Measurements from ENCODE around the gene XYLT1. TPM values are rescaled to one million over a fixed set of nuclear protein-coding genes. Genes with fewer than 3 reads are reported as not detected.

XYLT1 gene
- total and polyA plus RNA-seq, 12 donors: 0.29 to 4.0 (median 1.6) TPM

- Histone ChIP-seq H3K4me1 (no peaks in the 10 kb centered on the region), H3K4me3 (no peak overlapping the region), H3K9me3 (no peaks in the 10 kb centered on the region), H3K27ac (no peak overlapping the region), H3K36me3 (no peaks in the 10 kb centered on the region), H3K27me3 (peaks cover 0 to 19% (median 6%) of the 10 kb centered on the region in 7 donors)
- WGBS, 2 donors: 85 to 96% methylated on average over 3 of the region's 3 CpGs
- ATAC-seq (no peak), DNase-seq (no peak)
- intact Hi-C loops (cut with DNase I): no loop called here
- no peak for TF ChIP-seq CTCF (IDR thresholded peaks at IDR 0.05)
Observed at GRCh38 chr16:17068524-17068923, 402.2 kb downstream of the XYLT1 start.

- no peak for TF ChIP-seq CTCF (IDR thresholded peaks at IDR 0.05)
Observed at GRCh38 chr16:17067882-17068281, 402.9 kb downstream of the XYLT1 start.

GRCh38 chr16:17063201-17064139 lies 407.3 kb downstream of the XYLT1 start:
- H3K4me1 ChIP-seq: no peaks in the 10 kb centered on the region
- no peak for TF ChIP-seq CTCF (IDR thresholded peaks at IDR 0.05)
- intact Hi-C loops (cut with DNase I): no loop called here

More at GRCh38 chr16:17067882-17068281, 402.9 kb downstream of the XYLT1 start:
- no peak for ATAC-seq
- Histone ChIP-seq H3K9me3 (no peaks in the 10 kb centered on the region), H3K27me3 (peaks cover 0 to 24% (median 10%) of the 10 kb centered on the region in 7 donors), H3K27ac (no peak overlapping the region), H3K36me3 (no peaks in the 10 kb centered on the region), H3K4me1 (no peaks in the 10 kb centered on the region), H3K4me3 (no peak overlapping the region)
- no peak for DNase-seq
- intact Hi-C loops (cut with DNase I): no loop called here
- WGBS, 2 donors: 89 to 92% methylated on average over 4 of the region's 4 CpGs

GRCh38 chr16:17062676-17063075 lies 408.1 kb downstream of the XYLT1 start:
- ATAC-seq (no peak), DNase-seq (no peak)
- intact Hi-C loops (cut with DNase I): no loop called here
- Histone ChIP-seq H3K4me3 (no peak overlapping the region), H3K36me3 (no peaks in the 10 kb centered on the region), H3K9me3 (no peaks in the 10 kb centered on the region), H3K4me1 (no peaks in the 10 kb centered on the region), H3K27ac (no peak overlapping the region), H3K27me3 (peaks cover 0 to 28% (median 10%) of the 10 kb centered on the region in 7 donors)
- WGBS, 2 donors: 79 to 83% methylated on average over 6 of the region's 6 CpGs
- no peak for TF ChIP-seq CTCF (IDR thresholded peaks at IDR 0.05)

More at GRCh38 chr16:17063201-17064139, 407.3 kb downstream of the XYLT1 start:
- Histone ChIP-seq H3K9me3 (no peaks in the 10 kb centered on the region), H3K4me3 (no peak overlapping the region), H3K27ac (no peak overlapping the region), H3K27me3 (peaks cover 0 to 28% (median 10%) of the 10 kb centered on the region in 7 donors), H3K36me3 (no peaks in the 10 kb centered on the region)
- no peak for DNase-seq
- no peak for ATAC-seq
- WGBS, 2 donors: 69 to 72% methylated on average over 11 of the region's 11 CpGs

Data from heart right ventricle (tissue), 16 donors.